PFSK-1 (cell line): ENCODE results near the gene P2RX2.
A peak's percentile ranks its signal among the peaks of the same experiment; 100 is the strongest.

Source experiments
- FOXP2 ChIP-seq: optimal IDR thresholded peaks from 2 replicates; pipeline ENCODE3; 2011; ENCODE audit warnings: borderline replicate concordance, control low read depth, inconsistent platforms; ENCODE audit not compliant: insufficient read depth; ENCODE audit errors: extremely low read length, extremely low read depth
- POLR2AphosphoS5 ChIP-seq: IDR thresholded peaks from 2 replicates; pipeline ENCODE4 v1.6.1; 2012; ENCODE audit warnings: low read depth, mild to moderate bottlenecking, control low read depth, low read length, moderate library complexity
- REST ChIP-seq, 2 experiments: IDR thresholded peaks; 2 replicates each; pipeline versions ENCODE4 v1.6.1 to v1.8.0; 2011 to 2012; ENCODE audit warnings: low read depth in 2 of 2, low read length in 2 of 2, control low read depth in 1 of 2, inconsistent platforms in 1 of 2, mild to moderate bottlenecking in 1 of 2, moderate library complexity in 1 of 2; ENCODE audit not compliant: insufficient read depth in 1 of 2
- SIN3A ChIP-seq: IDR thresholded peaks from 2 replicates; pipeline ENCODE4 v1.6.1; 2012; ENCODE audit warnings: mild to moderate bottlenecking, low read length, moderate library complexity, borderline replicate concordance; ENCODE audit not compliant: insufficient read depth
- TAF1 ChIP-seq: IDR thresholded peaks from 2 replicates; pipeline ENCODE4 v1.6.1; 2012; ENCODE audit warnings: low read length, control low read depth, borderline replicate concordance; ENCODE audit not compliant: insufficient read depth

The P2RX2 gene

GRCh38 chr12:132637811-132638210 lies 19.2 kb downstream of the P2RX2 start:
- TF ChIP-seq POLR2AphosphoS5 (no peak), REST (IDR thresholded peaks at IDR 0.05; ENCODE audit: insufficient read depth in 1 of 2, low read depth in 2 of 2, low read length in 2 of 2) (no peak), FOXP2 (no peak), SIN3A (no peak), TAF1 (no peak)

GRCh38 chr12:132638541-132639408 lies 20.2 kb downstream of the P2RX2 start:
- no peak for TF ChIP-seq TAF1
- TF ChIP-seq POLR2AphosphoS5 = peak; percentile 51

GRCh38 chr12:132639956-132640520 lies 21.5 kb downstream of the P2RX2 start:
- TF ChIP-seq POLR2AphosphoS5 (no peak; the same call in 1 of the 2 replicates), REST (IDR thresholded peaks at IDR 0.05; ENCODE audit: insufficient read depth in 1 of 2, low read depth in 2 of 2, low read length in 2 of 2) (no peak), TAF1 (no peak), FOXP2 (no peak), SIN3A (no peak)

GRCh38 chr12:132640936-132641335 lies 22.4 kb downstream of the P2RX2 start:
- TF ChIP-seq SIN3A = no peak
- no peak for TF ChIP-seq POLR2AphosphoS5

- TF ChIP-seq TAF1 = no peak
- no peak for TF ChIP-seq FOXP2
- no peak for TF ChIP-seq SIN3A
- TF ChIP-seq REST (IDR thresholded peaks at IDR 0.05; ENCODE audit: insufficient read depth in 1 of 2, low read depth in 2 of 2, low read length in 2 of 2) = no peak
- no peak; the same call in 1 of the 2 replicates for TF ChIP-seq POLR2AphosphoS5
Measured at GRCh38 chr12:132641811-132642650, 23.5 kb downstream of the P2RX2 start.
